Measurements from ENCODE around the gene INTS14.

The INTS14 gene

DNA sequence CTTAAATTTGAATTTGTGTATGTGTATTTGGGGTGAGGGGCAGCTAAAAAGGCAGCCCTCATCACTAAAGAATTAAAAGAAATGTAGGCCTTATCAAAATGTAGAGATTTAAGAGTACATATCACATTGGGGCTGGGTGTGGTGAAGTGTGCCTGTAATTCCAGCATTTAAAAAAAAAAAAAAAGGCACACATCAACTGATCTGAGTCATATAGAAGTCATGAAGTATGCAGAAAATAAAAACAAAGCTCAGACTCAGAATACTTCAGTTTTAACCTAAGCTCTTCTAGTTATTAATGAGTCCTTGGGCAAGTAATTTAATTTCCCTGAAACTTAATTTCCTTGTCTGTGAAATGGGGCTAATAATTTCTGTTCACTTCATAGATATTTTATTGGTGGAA, 42.4 kb upstream of the INTS14 start:
- ChIA-PET CTCF (interaction anchor here (1.2 to 5.0 kb wide), 4 partner anchors 8 to 204 kb away, joined by 3 to 49 read pairs (median 8); no protein-coding TSS in a partner anchor), POLR2A (interaction anchor here (0.6 kb wide), 1 partner anchor 159 kb away, joined by 3 read pairs; no protein-coding TSS in a partner anchor)
- DNase-seq (ENCODE audit: low read depth, low spot score): no peak
- no peak overlapping the region for H3K4me3 ChIP-seq (ENCODE audit: low read depth, low read length)
- TF ChIP-seq, protein P1, sequence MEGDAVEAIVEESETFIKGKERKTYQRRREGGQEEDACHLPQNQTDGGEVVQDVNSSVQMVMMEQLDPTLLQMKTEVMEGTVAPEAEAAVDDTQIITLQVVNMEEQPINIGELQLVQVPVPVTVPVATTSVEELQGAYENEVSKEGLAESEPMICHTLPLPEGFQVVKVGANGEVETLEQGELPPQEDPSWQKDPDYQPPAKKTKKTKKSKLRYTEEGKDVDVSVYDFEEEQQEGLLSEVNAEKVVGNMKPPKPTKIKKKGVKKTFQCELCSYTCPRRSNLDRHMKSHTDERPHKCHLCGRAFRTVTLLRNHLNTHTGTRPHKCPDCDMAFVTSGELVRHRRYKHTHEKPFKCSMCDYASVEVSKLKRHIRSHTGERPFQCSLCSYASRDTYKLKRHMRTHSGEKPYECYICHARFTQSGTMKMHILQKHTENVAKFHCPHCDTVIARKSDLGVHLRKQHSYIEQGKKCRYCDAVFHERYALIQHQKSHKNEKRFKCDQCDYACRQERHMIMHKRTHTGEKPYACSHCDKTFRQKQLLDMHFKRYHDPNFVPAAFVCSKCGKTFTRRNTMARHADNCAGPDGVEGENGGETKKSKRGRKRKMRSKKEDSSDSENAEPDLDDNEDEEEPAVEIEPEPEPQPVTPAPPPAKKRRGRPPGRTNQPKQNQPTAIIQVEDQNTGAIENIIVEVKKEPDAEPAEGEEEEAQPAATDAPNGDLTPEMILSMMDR (IDR thresholded peaks at IDR 0.05; ENCODE audit: insufficient read depth, low read length, missing control alignments): no peak

DNA sequence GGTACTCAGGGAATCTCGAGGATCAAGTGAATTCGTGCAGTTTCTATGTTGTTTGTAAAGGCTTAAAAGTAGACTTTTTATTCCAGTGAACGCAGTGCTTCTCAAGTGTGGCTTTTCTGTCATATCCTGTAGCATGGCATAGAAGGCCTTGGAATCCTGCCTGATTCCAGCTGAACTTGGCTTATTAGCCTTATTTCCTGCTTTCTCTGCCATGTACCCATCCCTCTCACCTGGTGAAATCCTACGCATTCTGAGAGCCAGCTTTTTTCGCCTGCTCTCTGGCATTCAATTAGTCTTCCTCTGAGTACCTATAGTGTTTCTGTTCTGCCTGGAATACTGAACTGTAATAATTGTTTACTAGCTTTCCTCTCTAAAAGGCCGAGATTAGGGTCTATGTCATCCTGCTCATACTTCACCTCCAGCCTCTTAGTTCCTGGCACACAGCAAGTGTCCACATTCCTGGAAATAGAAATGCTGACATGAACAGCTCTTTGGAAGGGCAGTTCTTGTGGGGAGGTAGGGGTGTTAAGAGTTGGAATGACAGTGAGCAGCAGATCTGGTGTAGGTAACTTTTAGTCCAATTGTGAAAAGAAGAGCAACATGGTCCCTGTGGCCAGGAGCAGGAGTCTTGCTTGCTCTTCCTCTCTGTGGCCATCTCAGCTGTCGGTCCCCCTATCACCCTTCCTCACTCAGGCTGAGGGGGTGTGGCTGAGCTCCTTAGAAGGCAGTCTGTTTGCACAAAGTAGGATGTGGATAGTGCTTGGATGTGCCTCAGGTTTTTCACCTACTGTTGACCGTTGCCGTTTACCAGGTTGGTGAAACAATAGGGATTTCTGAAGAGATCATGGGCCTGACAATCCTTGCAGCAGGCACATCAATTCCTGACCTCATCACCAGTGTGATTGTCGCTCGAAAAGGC, 41.2 kb upstream of the INTS14 start:
- TF ChIP-seq, protein P1 (IDR thresholded peaks at IDR 0.05; ENCODE audit: insufficient read depth, low read length, missing control alignments): no peak

GRCh38 chr15:65651042-65651322, 40.1 kb upstream of the INTS14 start:
- no peak overlapping the region for H3K4me3 ChIP-seq (ENCODE audit: low read depth, low read length)
- ChIA-PET CTCF (interaction anchor here (0.8 to 5.0 kb wide), 3 partner anchors 9 to 13 kb away, joined by 3 to 49 read pairs (median 13); no protein-coding TSS in a partner anchor), POLR2A (no interaction called here)
- TF ChIP-seq, protein P1 (IDR thresholded peaks at IDR 0.05; ENCODE audit: insufficient read depth, low read length, missing control alignments): no peak
- no peak for DNase-seq (ENCODE audit: low read depth, low spot score)

More for the DNA sequence above, 41.2 kb upstream of the INTS14 start:
- no peak for DNase-seq (ENCODE audit: low read depth, low spot score)
- H3K4me3 ChIP-seq (ENCODE audit: low read depth, low read length): no peak overlapping the region
- ChIA-PET POLR2A (no interaction called here), CTCF (interaction anchor here (3.0 to 5.0 kb wide), 2 partner anchors 10 to 14 kb away, joined by 13 to 49 read pairs; no protein-coding TSS in a partner anchor)

- DNase-seq (ENCODE audit: low read depth, low spot score): no peak
- H3K4me3 ChIP-seq (ENCODE audit: low read depth, low read length): no peak overlapping the region
- ChIA-PET CTCF (interaction anchor here (0.8 to 5.0 kb wide), 5 partner anchors 8 to 18 kb away, joined by 3 to 49 read pairs (median 13); no protein-coding TSS in a partner anchor), POLR2A (interaction anchor here (0.6 kb wide), 1 partner anchor 580 kb away, joined by 3 read pairs; no protein-coding TSS in a partner anchor)
- TF ChIP-seq, protein P1 (IDR thresholded peaks at IDR 0.05; ENCODE audit: insufficient read depth, low read length, missing control alignments): no peak
These were observed 39.5 kb upstream of the INTS14 start for GRCh38 chr15:65650312-65651041.

GRCh38 chr15:65646486-65646885, 35.6 kb upstream of the INTS14 start:
- CTCF ChIA-PET: interaction anchor here (1.0 to 2.6 kb wide), 3 partner anchors 9 to 211 kb away, joined by 4 to 15 read pairs (median 9); no protein-coding TSS in a partner anchor
- TF ChIP-seq, protein P1 (IDR thresholded peaks at IDR 0.05; ENCODE audit: insufficient read depth, low read length, missing control alignments): no peak
- H3K4me3 ChIP-seq (ENCODE audit: low read depth, low read length): no peak overlapping the region
- POLR2A ChIA-PET: no interaction called here
- DNase-seq (ENCODE audit: low read depth, low spot score): no peak

Measured in AG04449 (cell line).